ENCODE data around the gene ARHGAP10. TPM values are rescaled to one million over a fixed set of nuclear protein-coding genes. Genes with fewer than 3 reads are reported as not detected.

ARHGAP10 gene
- total and polyA plus RNA-seq, 10 of the 15 experiments (the other 5 are each of a cell fraction or from before 2014, with no cell fraction given), result 1.3 to 25.8 (median 17.2) TPM

GRCh38 chr4:147747787-147748454 is 16.0 kb downstream of the ARHGAP10 start:
- FAIRE-seq, result no peak
- Histone ChIP-seq H3K9me3 (replicated peaks; ENCODE audit: control insufficient read depth, insufficient read depth, low read length) (no peaks in the 10 kb centered on the region), H3K27ac (ENCODE audit: control insufficient read depth, insufficient read depth) (no peak overlapping the region), H4K20me1 (ENCODE audit: control insufficient read depth, insufficient read depth) (no peaks in the 10 kb centered on the region), H3K4me3 (no peak overlapping the region), H3K4me1 (ENCODE audit: control insufficient read depth, insufficient read depth, low read length) (peaks cover 12% of the 10 kb centered on the region), H3K36me3 (ENCODE audit: control insufficient read depth in 2 of 2, insufficient read depth in 2 of 2, low read length in 1 of 2) (no peaks in the 10 kb centered on the region), H2AFZ (ENCODE audit: control insufficient read depth, low read depth, low read length) (no peak overlapping the region), H3K4me2 (ENCODE audit: control insufficient read depth, insufficient read depth) (no peak overlapping the region), H3K79me2 (ENCODE audit: control insufficient read depth, insufficient read depth, low read length) (peaks cover 71% of the 10 kb centered on the region), H3K27me3 (replicated peaks in 1 of 2; ENCODE audit: control insufficient read depth in 2 of 2, insufficient read depth in 2 of 2, low read length in 1 of 2) (no peaks in the 10 kb centered on the region), H3K9ac (ENCODE audit: control insufficient read depth, insufficient read depth, low read length) (no peak overlapping the region)
- intact Hi-C loops (cut with micrococcal nuclease; ENCODE audit: unreplicated experiment), result no loop called here
- ChIA-PET CTCF (interaction anchor here (0.5 to 2.0 kb wide), 3 partner anchors 63 to 119 kb away, joined by 3 to 13 read pairs (median 4); no protein-coding TSS in a partner anchor), POLR2A (interaction anchor here (1.2 to 2.5 kb wide), 3 partner anchors 10 to 48 kb away, joined by 4 to 7 read pairs (median 6); partner anchors contain the start of gene ARHGAP10), SMC1A (ENCODE audit: uncharacterized antibody, unreplicated experiment) (interaction anchor here (0.9 to 2.1 kb wide), 6 partner anchors 9 to 115 kb away, joined by 3 to 11 read pairs (median 5); partner anchors contain the start of gene ARHGAP10), RAD21 (ENCODE audit: unreplicated experiment) (interaction anchor here (1.0 to 2.6 kb wide), 3 partner anchors 16 to 119 kb away, joined by 3 to 12 read pairs (median 8); partner anchors contain the start of gene ARHGAP10)
- WGBS (ENCODE audit: insufficient coverage, insufficient replicate concordance, low lambda C conversion rate, missing lambda C conversion rate), result 80% methylated on average over 5 of the region's 5 CpGs
- no peak for ATAC-seq
- no peak for DNase-seq (ENCODE audit: low read depth, low spot score)
- in situ Hi-C loops (cut with MboI), result no loop called here
- TSS peak; percentile 12 for BruUV-seq (replicated peaks)
- TF ChIP-seq YY1 (IDR thresholded peaks at IDR 0.05; ENCODE audit: low read depth, low read length) (no peak), PAX8 (IDR thresholded peaks at IDR 0.05) (no peak), CHD4 (IDR thresholded peaks at IDR 0.05) (no peak), PML (IDR thresholded peaks at IDR 0.05; ENCODE audit: low read length) (no peak), ZBTB4 (CRISPR knock-in tag; IDR thresholded peaks at IDR 0.05) (no peak), MXI1 (IDR thresholded peaks at IDR 0.05; ENCODE audit: low read depth, low read length) (no peak), TCF12 (IDR thresholded peaks at IDR 0.05; ENCODE audit: low read depth, low read length) (no peak), BCL3 (IDR thresholded peaks at IDR 0.05; ENCODE audit: borderline replicate concordance, insufficient read depth, low read depth, low read length, poor library complexity, severe bottlenecking) (no peak), USF1 (IDR thresholded peaks at IDR 0.05; ENCODE audit: borderline replicate concordance, extremely low read length, insufficient read depth, low read depth, low read length) (no peak), KLF5 (IDR thresholded peaks at IDR 0.05; ENCODE audit: partially characterized antibody) (no peak), SIN3A (IDR thresholded peaks at IDR 0.05; ENCODE audit: low read depth, low read length) (no peak), HDAC6 (IDR thresholded peaks at IDR 0.05; ENCODE audit: unreplicated experiment) (no peak), SREBF1 (IDR thresholded peaks at IDR 0.05; ENCODE audit: low read length) (no peak), JUNB (IDR thresholded peaks at IDR 0.05) (no peak), ZBED1 (IDR thresholded peaks at IDR 0.05; ENCODE audit: borderline replicate concordance) (no peak)

All from GM12878 (cell line).